Osteocyte (in vitro differentiated cells): Measurements from ENCODE around the gene BMP7. TPM values are rescaled to one million over a fixed set of nuclear protein-coding genes. Genes with fewer than 3 reads are reported as not detected.

Source experiments
- DNase-seq: peaks from one replicate; pipeline ENCODE4 v3.0.0; 2021; ENCODE audit warnings: mixed read lengths; ENCODE audit not compliant: unreplicated experiment; ENCODE audit errors: extremely low spot score
- H3K27ac Mint-ChIP-seq: one replicate; pipeline ENCODE4 v1.8.0; 2021; ENCODE audit warnings: mild to moderate bottlenecking, mixed read lengths; ENCODE audit not compliant: unreplicated experiment
- H3K27me3 Mint-ChIP-seq: one replicate; pipeline ENCODE4 v1.8.0; 2021; ENCODE audit warnings: mixed read lengths; ENCODE audit not compliant: unreplicated experiment
- H3K36me3 Mint-ChIP-seq: one replicate; pipeline ENCODE4 v1.8.0; 2021; ENCODE audit warnings: mixed read lengths; ENCODE audit not compliant: unreplicated experiment
- H3K4me1 Mint-ChIP-seq: one replicate; pipeline ENCODE4 v1.8.0; 2021; ENCODE audit warnings: mixed read lengths; ENCODE audit not compliant: unreplicated experiment
- H3K4me3 Mint-ChIP-seq: one replicate; pipeline ENCODE4 v1.8.0; 2021; ENCODE audit warnings: mild to moderate bottlenecking, moderate library complexity, mixed read lengths; ENCODE audit not compliant: unreplicated experiment
- H3K9me3 Mint-ChIP-seq: one replicate; pipeline ENCODE4 v1.8.0; 2021; ENCODE audit warnings: mixed read lengths; ENCODE audit not compliant: unreplicated experiment
- total RNA-seq: library from RNA; stranded (reverse); gene quantifications from 2 replicates; pipeline ENCODE4 v1.2.1, GENCODE V29; 2021
- TF ChIP-seq, protein P1 (sequence below): fragments of 200-600 bp; sonication (generic); IDR thresholded peaks from 2 replicates; pipeline ENCODE4 v1.5.0; 2021; ENCODE audit warnings: antibody characterized with exemption, mild to moderate bottlenecking, moderate library complexity

BMP7 gene
- total RNA-seq, 1 donor from 2014 or later = not detected

DNA sequence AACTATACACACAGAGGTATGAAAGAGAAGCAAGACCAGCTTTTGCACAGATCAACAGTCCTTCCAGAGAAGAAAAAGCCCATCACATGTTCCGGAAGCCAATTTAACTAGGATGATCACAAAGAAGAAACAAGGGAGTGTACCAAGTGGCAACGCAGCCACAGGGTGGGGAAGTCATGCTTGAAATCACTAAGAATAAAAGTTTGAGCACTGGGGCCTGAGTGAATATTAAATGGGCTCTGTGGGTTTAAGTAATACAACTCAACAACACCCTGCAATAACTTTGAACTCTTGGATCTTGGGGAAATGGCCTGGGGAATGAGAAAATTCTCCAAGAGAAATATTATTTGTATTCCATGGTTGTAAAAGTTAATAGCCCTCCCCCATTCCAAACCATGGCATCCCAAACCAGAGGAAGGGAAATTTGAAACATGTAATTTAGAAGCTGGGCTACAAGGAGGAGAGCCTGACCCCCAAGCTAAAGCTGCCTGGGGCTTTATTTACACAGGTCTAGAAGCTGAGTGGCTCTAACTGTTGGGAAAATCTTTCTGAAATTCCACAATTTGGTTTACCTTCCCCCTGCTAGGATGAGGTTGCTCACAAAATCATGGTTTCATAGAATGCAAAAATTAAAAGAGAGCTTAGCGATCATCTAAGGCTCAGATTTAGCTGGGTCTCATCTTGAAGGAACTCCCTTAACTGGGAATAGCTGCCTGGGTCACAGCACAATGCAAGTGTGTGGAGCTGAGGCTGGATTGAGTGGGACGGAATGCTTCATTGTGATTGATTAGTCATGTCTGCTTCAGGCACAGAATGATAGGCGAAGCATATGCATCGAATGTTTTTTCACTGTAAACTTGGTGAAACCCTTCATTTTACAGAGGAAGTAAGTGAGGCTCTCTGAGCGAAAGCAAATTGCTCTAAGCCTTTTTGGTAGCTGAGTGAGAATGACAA, 143.6 kb downstream of the BMP7 start:
- peaks cover 40% of the 10 kb centered on the region for H3K27me3 Mint-ChIP-seq
- H3K4me1 Mint-ChIP-seq = peaks cover 4% of the 10 kb centered on the region
- no peak overlapping the region for H3K27ac Mint-ChIP-seq
- DNase-seq = no peak
- TF ChIP-seq, protein P1, sequence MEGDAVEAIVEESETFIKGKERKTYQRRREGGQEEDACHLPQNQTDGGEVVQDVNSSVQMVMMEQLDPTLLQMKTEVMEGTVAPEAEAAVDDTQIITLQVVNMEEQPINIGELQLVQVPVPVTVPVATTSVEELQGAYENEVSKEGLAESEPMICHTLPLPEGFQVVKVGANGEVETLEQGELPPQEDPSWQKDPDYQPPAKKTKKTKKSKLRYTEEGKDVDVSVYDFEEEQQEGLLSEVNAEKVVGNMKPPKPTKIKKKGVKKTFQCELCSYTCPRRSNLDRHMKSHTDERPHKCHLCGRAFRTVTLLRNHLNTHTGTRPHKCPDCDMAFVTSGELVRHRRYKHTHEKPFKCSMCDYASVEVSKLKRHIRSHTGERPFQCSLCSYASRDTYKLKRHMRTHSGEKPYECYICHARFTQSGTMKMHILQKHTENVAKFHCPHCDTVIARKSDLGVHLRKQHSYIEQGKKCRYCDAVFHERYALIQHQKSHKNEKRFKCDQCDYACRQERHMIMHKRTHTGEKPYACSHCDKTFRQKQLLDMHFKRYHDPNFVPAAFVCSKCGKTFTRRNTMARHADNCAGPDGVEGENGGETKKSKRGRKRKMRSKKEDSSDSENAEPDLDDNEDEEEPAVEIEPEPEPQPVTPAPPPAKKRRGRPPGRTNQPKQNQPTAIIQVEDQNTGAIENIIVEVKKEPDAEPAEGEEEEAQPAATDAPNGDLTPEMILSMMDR = no peak
- H3K4me3 Mint-ChIP-seq = no peak overlapping the region
- H3K9me3 Mint-ChIP-seq = no peaks in the 10 kb centered on the region
- H3K36me3 Mint-ChIP-seq = no peaks in the 10 kb centered on the region

DNA sequence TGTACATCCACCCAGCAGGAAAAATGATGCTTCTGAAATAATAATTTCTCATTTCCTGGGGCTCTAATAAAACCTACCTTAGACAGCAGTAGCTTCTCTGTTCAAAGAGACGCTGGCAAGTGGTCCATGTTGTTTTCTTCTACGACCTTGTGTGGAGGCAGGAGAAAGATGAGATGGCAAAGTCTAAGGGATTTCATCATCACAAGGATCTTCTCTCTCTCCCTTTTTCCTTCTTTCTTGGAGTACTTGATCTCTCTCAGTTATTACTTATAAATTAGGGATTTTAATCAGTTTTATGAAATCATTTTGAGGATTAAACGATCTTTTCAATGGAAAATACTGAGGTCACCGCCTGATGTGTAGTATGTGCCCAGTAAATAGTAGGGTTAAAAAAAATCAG, 147.5 kb downstream of the BMP7 start:
- TF ChIP-seq, protein P1 = no peak

More for the DNA sequence above, 147.5 kb downstream of the BMP7 start:
- H3K9me3 Mint-ChIP-seq = no peaks in the 10 kb centered on the region
- no peak for DNase-seq
- H3K27ac Mint-ChIP-seq = no peak overlapping the region
- no peak overlapping the region for H3K4me3 Mint-ChIP-seq
- H3K4me1 Mint-ChIP-seq = peaks cover 4% of the 10 kb centered on the region
- no peaks in the 10 kb centered on the region for H3K36me3 Mint-ChIP-seq
- peaks cover 17% of the 10 kb centered on the region for H3K27me3 Mint-ChIP-seq

Other genes starting within 250 kb of the BMP7 start
- not detected in 2 replicates for gene SPO11, start 63.2 kb upstream of the BMP7 start, total RNA-seq
- gene RAE1, start 84.6 kb upstream of the BMP7 start, total RNA-seq = 24.3 and 24.7 TPM in 2 replicates
- gene RBM38, start 124.8 kb upstream of the BMP7 start, total RNA-seq = 17.8 and 18.8 TPM in 2 replicates